Measurements from ENCODE around the gene ARPC3. TPM values are rescaled to one million over a fixed set of nuclear protein-coding genes. Genes with fewer than 3 reads are reported as not detected.
"Not testable (repeated sequence)": the region's sequence is repeated elsewhere in the genome, so short reads cannot be mapped to it uniquely, and the experiment has no call there.

The ARPC3 gene
- total RNA-seq, 1 experiment from 2014 or later = 234 TPM

DNA sequence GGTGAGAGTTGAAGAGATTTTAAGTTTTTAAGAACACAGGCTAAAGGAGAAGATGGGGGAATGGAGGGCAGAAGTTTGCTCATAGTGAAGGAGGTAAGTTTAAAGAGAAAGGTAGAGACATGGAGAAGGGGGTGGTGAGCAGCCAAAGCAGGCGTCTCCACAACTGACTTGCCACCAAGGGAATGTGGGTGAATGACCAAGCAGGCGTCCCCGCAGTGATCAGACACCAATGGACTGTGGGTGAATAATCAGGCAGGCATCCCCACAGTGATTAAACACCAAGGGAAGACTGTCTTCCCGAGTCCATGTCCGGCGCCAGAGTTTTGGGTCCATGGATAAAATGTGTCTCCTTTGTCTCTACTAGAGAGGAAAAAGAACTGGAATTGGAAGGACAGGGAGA, 40.1 kb downstream of the ARPC3 start:
- intact Hi-C loops (cut with micrococcal nuclease; ENCODE audit: unreplicated experiment); H3K36me3 ChIP-seq (ENCODE audit: insufficient read depth, low read length, poor library complexity, severe bottlenecking); DNase-seq (ENCODE audit: low spot score); H3K27me3 ChIP-seq (replicated peaks; ENCODE audit: insufficient read depth, low read depth, low read length, poor library complexity); POLR2A ChIA-PET (ENCODE audit: low non-redundant PET); H3K4me1 ChIP-seq (ENCODE audit: insufficient read depth, low read length, poor library complexity, severe bottlenecking); BruUV-seq (replicated peaks); H3K27ac ChIP-seq (ENCODE audit: low read depth, low read length, poor library complexity, severe bottlenecking); H3K4me3 ChIP-seq (ENCODE audit: low read depth, low read length, poor library complexity, severe bottlenecking); CTCF ChIA-PET; H3K9me3 ChIP-seq (ENCODE audit: low read depth, low read length, poor library complexity, severe bottlenecking): not testable (repeated sequence)

DNA sequence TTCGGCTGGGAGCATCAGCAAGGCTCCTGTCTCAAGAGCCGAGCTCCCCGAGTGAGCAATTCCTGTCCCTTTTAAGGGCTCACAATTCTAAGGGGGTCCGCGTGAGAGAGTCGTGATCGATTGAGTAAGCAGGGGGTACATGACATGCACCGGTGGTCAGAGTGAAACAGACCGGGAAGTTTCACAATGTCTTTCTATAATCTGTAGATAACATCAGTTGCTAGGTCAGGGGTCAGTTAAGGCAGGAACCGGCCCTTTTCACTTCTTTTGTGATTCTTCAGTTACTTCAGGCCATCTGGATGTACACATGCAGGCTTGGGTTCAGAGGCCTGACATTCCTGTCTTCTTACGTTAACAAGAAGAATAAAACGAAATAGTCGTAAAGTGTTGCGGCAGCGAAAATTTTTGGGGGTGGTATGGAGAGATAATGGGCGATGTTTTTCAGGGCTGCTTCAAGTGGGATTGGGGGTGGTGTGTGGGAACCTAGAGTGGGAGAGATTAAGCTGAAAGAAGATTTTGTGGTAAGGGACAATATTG, 44.9 kb downstream of the ARPC3 start:
- H3K27ac ChIP-seq (ENCODE audit: low read depth, low read length, poor library complexity, severe bottlenecking); H3K4me1 ChIP-seq (ENCODE audit: insufficient read depth, low read length, poor library complexity, severe bottlenecking); DNase-seq (ENCODE audit: low spot score); CTCF ChIA-PET; H3K9me3 ChIP-seq (ENCODE audit: low read depth, low read length, poor library complexity, severe bottlenecking); POLR2A ChIA-PET (ENCODE audit: low non-redundant PET); intact Hi-C loops (cut with micrococcal nuclease; ENCODE audit: unreplicated experiment); H3K4me3 ChIP-seq (ENCODE audit: low read depth, low read length, poor library complexity, severe bottlenecking); H3K27me3 ChIP-seq (replicated peaks; ENCODE audit: insufficient read depth, low read depth, low read length, poor library complexity); BruUV-seq (replicated peaks): not testable (repeated sequence)
- H3K36me3 ChIP-seq (ENCODE audit: insufficient read depth, low read length, poor library complexity, severe bottlenecking) = peaks cover 12% of the 10 kb centered on the region

DNA sequence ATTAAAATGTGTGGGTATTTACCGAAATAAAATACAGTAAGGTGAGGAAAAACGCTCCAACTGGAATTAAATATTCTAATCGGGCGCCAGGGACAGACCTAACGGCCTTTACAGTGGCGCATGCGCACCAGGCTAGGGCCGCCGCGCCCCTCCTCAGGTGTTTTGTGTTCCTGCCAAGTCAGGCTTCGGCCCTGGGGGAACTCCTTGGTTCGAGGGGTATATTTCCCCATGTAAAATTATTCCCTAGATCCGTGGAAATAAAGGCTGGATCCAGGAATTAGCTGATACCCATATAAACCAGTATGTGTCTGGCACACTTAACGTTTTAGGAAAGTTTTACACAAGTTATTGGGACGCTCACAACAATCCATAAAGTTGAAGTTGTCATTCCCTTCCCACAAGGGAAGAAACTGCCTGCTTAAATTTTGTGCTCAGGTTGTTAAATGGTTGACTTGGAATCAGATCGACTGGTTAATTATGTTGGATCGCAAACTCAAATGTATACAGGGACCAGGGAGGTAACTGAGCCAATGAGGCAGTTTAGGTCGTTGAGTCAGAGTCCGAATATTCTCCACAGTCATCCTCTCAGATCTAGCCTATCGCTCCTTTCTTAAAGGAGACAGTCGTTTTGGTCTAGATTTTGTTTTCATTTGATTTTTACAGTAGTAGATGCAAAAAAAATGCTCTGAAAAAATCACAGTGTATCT, 46.0 kb downstream of the ARPC3 start:
- ChIA-PET POLR2A (ENCODE audit: low non-redundant PET) (no interaction called here), CTCF (no interaction called here)
- peak overlapping the region; percentile 92 for H3K4me3 ChIP-seq (ENCODE audit: low read depth, low read length, poor library complexity, severe bottlenecking)
- no peaks in the 10 kb centered on the region for H3K9me3 ChIP-seq (ENCODE audit: low read depth, low read length, poor library complexity, severe bottlenecking)
- intact Hi-C loops (cut with micrococcal nuclease; ENCODE audit: unreplicated experiment) = no loop called here
- H3K36me3 ChIP-seq (ENCODE audit: insufficient read depth, low read length, poor library complexity, severe bottlenecking) = peaks cover 15% of the 10 kb centered on the region
- H3K4me1 ChIP-seq (ENCODE audit: insufficient read depth, low read length, poor library complexity, severe bottlenecking) = peaks cover 8% of the 10 kb centered on the region
- no peaks in the 10 kb centered on the region for H3K27me3 ChIP-seq (replicated peaks; ENCODE audit: insufficient read depth, low read depth, low read length, poor library complexity)
- H3K27ac ChIP-seq (ENCODE audit: low read depth, low read length, poor library complexity, severe bottlenecking) = peak overlapping the region; percentile 96
- BruUV-seq (replicated peaks) = TSS peak; percentile 96
- TF ChIP-seq EZH2 (IDR thresholded peaks at IDR 0.05; ENCODE audit: borderline replicate concordance, low read depth, low read length, poor library complexity, severe bottlenecking) = no peak
- TF ChIP-seq, protein P1, sequence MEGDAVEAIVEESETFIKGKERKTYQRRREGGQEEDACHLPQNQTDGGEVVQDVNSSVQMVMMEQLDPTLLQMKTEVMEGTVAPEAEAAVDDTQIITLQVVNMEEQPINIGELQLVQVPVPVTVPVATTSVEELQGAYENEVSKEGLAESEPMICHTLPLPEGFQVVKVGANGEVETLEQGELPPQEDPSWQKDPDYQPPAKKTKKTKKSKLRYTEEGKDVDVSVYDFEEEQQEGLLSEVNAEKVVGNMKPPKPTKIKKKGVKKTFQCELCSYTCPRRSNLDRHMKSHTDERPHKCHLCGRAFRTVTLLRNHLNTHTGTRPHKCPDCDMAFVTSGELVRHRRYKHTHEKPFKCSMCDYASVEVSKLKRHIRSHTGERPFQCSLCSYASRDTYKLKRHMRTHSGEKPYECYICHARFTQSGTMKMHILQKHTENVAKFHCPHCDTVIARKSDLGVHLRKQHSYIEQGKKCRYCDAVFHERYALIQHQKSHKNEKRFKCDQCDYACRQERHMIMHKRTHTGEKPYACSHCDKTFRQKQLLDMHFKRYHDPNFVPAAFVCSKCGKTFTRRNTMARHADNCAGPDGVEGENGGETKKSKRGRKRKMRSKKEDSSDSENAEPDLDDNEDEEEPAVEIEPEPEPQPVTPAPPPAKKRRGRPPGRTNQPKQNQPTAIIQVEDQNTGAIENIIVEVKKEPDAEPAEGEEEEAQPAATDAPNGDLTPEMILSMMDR (conservative IDR thresholded peaks at IDR 0.05; ENCODE audit: low read depth, low read length) = no peak
- peak; percentile 80 for DNase-seq (ENCODE audit: low spot score)

DNA sequence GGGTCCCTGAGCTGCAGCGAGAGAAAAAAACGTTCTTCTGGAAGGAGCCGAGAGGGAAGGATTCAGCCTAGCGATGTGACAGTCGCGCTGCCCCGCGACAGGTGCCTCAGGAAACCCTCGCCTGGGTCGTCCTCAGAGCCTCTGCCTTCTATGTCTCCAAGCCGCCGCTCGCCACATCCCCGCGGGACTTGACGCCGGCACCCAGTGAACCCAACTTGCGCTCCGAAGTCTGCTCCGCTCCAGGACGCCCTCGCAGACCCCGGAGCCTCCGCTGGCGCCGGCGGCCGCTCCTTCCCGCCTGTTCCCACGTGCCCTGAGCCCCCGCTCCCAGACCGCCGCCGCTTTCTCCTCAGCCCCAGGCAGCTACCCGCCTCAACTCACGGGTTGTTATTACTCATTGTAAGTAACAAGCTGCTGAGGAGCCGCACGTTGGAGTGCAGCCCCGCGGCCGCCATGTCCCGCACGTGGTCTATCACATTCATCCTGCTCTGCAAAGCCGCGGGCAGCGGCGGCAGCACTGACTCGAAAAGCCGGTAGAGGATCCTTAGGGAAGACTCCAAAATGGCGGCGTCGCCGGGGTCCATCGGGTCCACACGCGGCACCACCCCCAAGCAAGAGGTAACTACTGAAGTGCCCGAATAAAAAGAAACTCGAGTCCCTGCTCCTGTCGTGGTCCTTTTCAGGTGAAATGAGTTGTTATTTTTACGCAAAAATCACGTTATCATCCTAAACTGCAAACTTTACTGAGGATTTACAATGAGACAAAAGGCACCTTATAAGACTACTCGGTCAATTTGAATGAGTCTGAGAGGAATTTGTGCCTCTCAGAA, 46.8 kb downstream of the ARPC3 start, which contains the start of gene ANAPC7:
Gene ANAPC7 (minus strand): TSS at position 563 of the 830 bp plus-strand sequence. CDS start 81 bp downstream, at position 482.
- Histone ChIP-seq H3K36me3 (ENCODE audit: insufficient read depth, low read length, poor library complexity, severe bottlenecking) (peaks cover 16% of the 10 kb centered on the region), H3K4me3 (ENCODE audit: low read depth, low read length, poor library complexity, severe bottlenecking) (peak within 1 kb of the TSS; percentile 92), H3K27ac (ENCODE audit: low read depth, low read length, poor library complexity, severe bottlenecking) (peak within 1 kb of the TSS; percentile 96), H3K27me3 (replicated peaks; ENCODE audit: insufficient read depth, low read depth, low read length, poor library complexity) (no peaks in the 10 kb centered on the region), H3K9me3 (ENCODE audit: low read depth, low read length, poor library complexity, severe bottlenecking) (no peaks in the 10 kb centered on the region), H3K4me1 (ENCODE audit: insufficient read depth, low read length, poor library complexity, severe bottlenecking) (peaks cover 8% of the 10 kb centered on the region)
- DNase-seq (ENCODE audit: low spot score) = peak; percentile 95
- TSS peak; percentile 68 for BruUV-seq (replicated peaks)
- ChIA-PET POLR2A (ENCODE audit: low non-redundant PET) (no interaction called here), CTCF (no interaction called here)
- intact Hi-C loops (cut with micrococcal nuclease; ENCODE audit: unreplicated experiment) = no loop called here
- TF ChIP-seq, protein P1 (conservative IDR thresholded peaks at IDR 0.05; ENCODE audit: low read depth, low read length) = no peak
- no peak for TF ChIP-seq EZH2 (IDR thresholded peaks at IDR 0.05; ENCODE audit: borderline replicate concordance, low read depth, low read length, poor library complexity, severe bottlenecking)
